GM23338 (cell line): ENCODE data around the gene ZIC2. TPM values are rescaled to one million over a fixed set of nuclear protein-coding genes. Genes with fewer than 3 reads are reported as not detected.
A peak's percentile ranks its signal among the peaks of the same experiment; 100 is the strongest.

Source experiments
- ATAC-seq: fragments of 200-7000 bp; cut with Tn5 transposase; 3 replicates; pipeline ENCODE4 v1.9.1; 2020
- DNase-seq: peaks from one replicate; pipeline ENCODE4 v3.0.0-alpha.2; 2015; ENCODE audit warnings: low spot score
- H2AFZ ChIP-seq: fragments of 200-600 bp; sonication (generic); 2 replicates; pipeline ENCODE4 v1.8.0; 2016; ENCODE audit warnings: antibody characterized with exemption, mild to moderate bottlenecking, moderate library complexity
- H3F3A ChIP-seq: fragments of 200-600 bp; sonication (generic); replicated peaks from 2 replicates; pipeline ENCODE4 v1.8.0; 2017; ENCODE audit warnings: antibody characterized with exemption, mixed run types, low read depth
- H3K27ac ChIP-seq: fragments of 200-600 bp; sonication (generic); 2 replicates; pipeline ENCODE4 v1.6.1; 2016; ENCODE audit warnings: low read depth
- H3K27me3 ChIP-seq: fragments of 200-600 bp; sonication (generic); 2 replicates; pipeline ENCODE4 v1.8.0; 2016; ENCODE audit warnings: mild to moderate bottlenecking, mixed run types, moderate library complexity; ENCODE audit not compliant: insufficient read depth
- H3K36me3 ChIP-seq: fragments of 200-600 bp; sonication (generic); 2 replicates; pipeline ENCODE4 v1.8.0; 2016; ENCODE audit warnings: mild to moderate bottlenecking; ENCODE audit not compliant: insufficient read depth
- H3K4me1 ChIP-seq: fragments of 200-600 bp; sonication (generic); 2 replicates; pipeline ENCODE4 v1.8.0; 2016; ENCODE audit warnings: mild to moderate bottlenecking, moderate library complexity; ENCODE audit not compliant: insufficient read depth
- H3K4me2 ChIP-seq: fragments of 200-600 bp; sonication (generic); 2 replicates; pipeline ENCODE4 v1.7.1; 2017; ENCODE audit warnings: mixed run types
- H3K4me3 ChIP-seq: fragments of 200-600 bp; sonication (generic); 2 replicates; pipeline ENCODE4 v1.6.1; 2016; ENCODE audit warnings: mixed run types
- H3K79me2 ChIP-seq: fragments of 200-600 bp; sonication (generic); replicated peaks from 2 replicates; pipeline ENCODE4 v1.8.0; 2017; ENCODE audit warnings: mild to moderate bottlenecking; ENCODE audit not compliant: insufficient read depth
- H3K9me2 ChIP-seq: fragments of 200-600 bp; sonication (generic); 2 replicates; pipeline ENCODE4 v1.8.0; 2017; ENCODE audit not compliant: insufficient read depth
- H4K20me1 ChIP-seq: fragments of 200-600 bp; sonication (generic); replicated peaks from 2 replicates; pipeline ENCODE4 v1.8.0; 2017; ENCODE audit warnings: mild to moderate bottlenecking; ENCODE audit not compliant: insufficient read depth
- H3K27ac Mint-ChIP-seq: 2 replicates; pipeline ENCODE4 v1.8.0; 2020; ENCODE audit warnings: inconsistent platforms, mild to moderate bottlenecking, moderate library complexity, mixed read lengths
- H3K27me3 Mint-ChIP-seq: 3 replicates; pipeline ENCODE4 v1.8.0; 2022; ENCODE audit warnings: low read depth, mild to moderate bottlenecking, moderate library complexity, mixed read lengths, inconsistent platforms; ENCODE audit not compliant: insufficient read depth, poor library complexity
- H3K36me3 Mint-ChIP-seq: 3 replicates; pipeline ENCODE4 v1.8.0; 2021; ENCODE audit warnings: low read depth, mild to moderate bottlenecking, inconsistent platforms, moderate library complexity, mixed read lengths
- H3K4me1 Mint-ChIP-seq: 3 replicates; pipeline ENCODE4 v1.8.0; 2020; ENCODE audit warnings: mild to moderate bottlenecking, inconsistent platforms, mixed read lengths
- H3K4me3 Mint-ChIP-seq: 3 replicates; pipeline ENCODE4 v1.8.0; 2021; ENCODE audit warnings: moderate library complexity, mild to moderate bottlenecking, inconsistent platforms, mixed read lengths
- H3K9me3 Mint-ChIP-seq: 3 replicates; pipeline ENCODE4 v1.8.0; 2020; ENCODE audit warnings: moderate library complexity, mild to moderate bottlenecking, inconsistent platforms, mixed read lengths
- CREB1 ChIP-seq: fragments of 250-450 bp; sonication (Bioruptor Pico); IDR thresholded peaks from 2 replicates; pipeline ENCODE4 v1.5.0; 2020; ENCODE audit warnings: low read depth, mild to moderate bottlenecking, moderate library complexity
- CTCF ChIP-seq, 2 experiments: fragments of 200-600 bp in 1 of 2; sonication (generic) in 1 of 2; conservative IDR thresholded peaks; 2 replicates each; pipeline versions ENCODE4 v1.5.1 to v1.6.1; 2016 to 2017; ENCODE audit warnings: antibody characterized with exemption in 2 of 2, low read depth in 2 of 2, mild to moderate bottlenecking in 2 of 2, moderate library complexity in 1 of 2
- ETS1 ChIP-seq: IDR thresholded peaks from 2 replicates; pipeline ENCODE4 v1.6.1; 2016; ENCODE audit warnings: antibody characterized with exemption
- EZH2 ChIP-seq: fragments of 200-600 bp; sonication (generic); IDR thresholded peaks from one replicate; pipeline ENCODE4 v1.8.0; 2017; ENCODE audit warnings: antibody characterized with exemption, mild to moderate bottlenecking, low read depth; ENCODE audit not compliant: unreplicated experiment
- EZH2phosphoT487 ChIP-seq: fragments of 200-600 bp; sonication (generic); IDR thresholded peaks from one replicate; pipeline ENCODE4 v1.8.1; 2018; ENCODE audit warnings: antibody characterized with exemption; ENCODE audit not compliant: unreplicated experiment
- JUNB ChIP-seq: IDR thresholded peaks from one replicate; pipeline ENCODE4 v1.6.1; 2016; ENCODE audit warnings: antibody characterized with exemption; ENCODE audit not compliant: unreplicated experiment
- POLR2AphosphoS5 ChIP-seq: IDR thresholded peaks from 2 replicates; pipeline ENCODE4 v1.6.1; 2016; ENCODE audit warnings: antibody characterized with exemption, low read depth
- STAT1 ChIP-seq: IDR thresholded peaks from one replicate; pipeline ENCODE4 v1.6.1; 2016; ENCODE audit warnings: antibody characterized with exemption; ENCODE audit not compliant: unreplicated experiment
- ZNF114 ChIP-seq: fragments of 250-450 bp; sonication (Bioruptor Pico); IDR thresholded peaks from 2 replicates; pipeline ENCODE4 v1.5.0; 2020; ENCODE audit warnings: mild to moderate bottlenecking, moderate library complexity
- ZNF331 ChIP-seq: fragments of 250-450 bp; sonication (Bioruptor Pico); IDR thresholded peaks from 2 replicates; pipeline ENCODE4 v1.5.0; 2020; ENCODE audit warnings: low read depth, mild to moderate bottlenecking, moderate library complexity
- polyA plus RNA-seq: library from polyadenylated mRNA; unstranded; fragments of >200 nt; fragmentation: Nextera tagmentation; extraction: Ambion mirVana; gene quantifications from 2 replicates; pipeline ENCODE4 v1.2.1, GENCODE V29; 2016
- total RNA-seq: library from RNA; depleted of rRNA; stranded (reverse); fragments of >200 nt; shearing (Covaris generic); gene quantifications from 2 replicates; pipeline ENCODE4 v1.2.3, GENCODE V29; 2014
- TF ChIP-seq, protein P1 (sequence below): IDR thresholded peaks from one replicate; pipeline ENCODE4 v1.6.1; 2018; ENCODE audit warnings: antibody characterized with exemption; ENCODE audit not compliant: unreplicated experiment

The ZIC2 gene
- total and polyA plus RNA-seq, 2 experiments from 2014 or later: 63.2 to 87.9 TPM

DNA sequence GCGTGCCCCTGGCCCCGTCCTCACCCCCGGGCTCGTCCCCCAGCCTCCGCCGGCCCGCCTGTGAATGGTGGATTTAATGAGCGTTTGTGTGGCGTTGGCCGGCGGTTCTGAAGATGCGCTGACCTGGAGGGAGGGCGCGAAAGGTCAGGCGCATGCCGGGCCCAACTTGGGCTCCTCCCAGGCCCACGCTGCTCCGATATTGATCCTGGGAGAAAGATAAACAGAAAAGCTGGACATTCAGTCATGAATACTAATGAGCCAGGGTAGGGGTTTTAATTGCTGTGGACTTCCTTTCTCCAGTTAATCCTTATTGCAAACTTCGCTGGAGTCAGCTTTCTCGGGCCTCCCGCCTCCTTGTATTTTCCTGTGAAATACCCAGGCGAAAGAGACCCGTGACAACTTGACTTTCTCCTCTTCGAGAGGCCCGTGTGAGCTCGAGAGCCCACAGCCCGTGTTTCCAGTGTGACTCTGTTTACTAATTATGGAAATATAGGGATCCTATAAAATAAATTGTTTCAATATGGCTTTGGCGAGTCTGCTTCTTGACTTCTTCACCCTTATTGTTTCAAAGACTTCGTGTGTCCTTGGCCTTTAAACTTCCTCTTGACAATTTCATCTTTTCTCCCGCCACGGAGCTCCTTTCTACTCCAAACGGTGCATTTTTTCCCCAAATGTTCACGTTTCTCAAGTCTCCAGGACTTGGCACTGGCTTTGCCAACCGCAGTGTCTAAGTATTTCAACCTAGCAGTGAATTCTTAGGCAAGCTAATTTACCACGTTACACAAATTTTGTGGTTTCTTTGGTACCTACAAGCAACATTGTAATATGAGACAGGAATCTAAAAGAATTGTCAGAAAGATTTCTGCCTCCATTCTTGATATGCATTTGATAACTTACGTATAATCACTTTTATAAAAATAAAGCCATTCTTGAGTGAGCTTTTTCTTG lies 10.5 kb downstream of the ZIC2 start (continued):
- no peak for TF ChIP-seq ETS1
- TF ChIP-seq, protein P1, sequence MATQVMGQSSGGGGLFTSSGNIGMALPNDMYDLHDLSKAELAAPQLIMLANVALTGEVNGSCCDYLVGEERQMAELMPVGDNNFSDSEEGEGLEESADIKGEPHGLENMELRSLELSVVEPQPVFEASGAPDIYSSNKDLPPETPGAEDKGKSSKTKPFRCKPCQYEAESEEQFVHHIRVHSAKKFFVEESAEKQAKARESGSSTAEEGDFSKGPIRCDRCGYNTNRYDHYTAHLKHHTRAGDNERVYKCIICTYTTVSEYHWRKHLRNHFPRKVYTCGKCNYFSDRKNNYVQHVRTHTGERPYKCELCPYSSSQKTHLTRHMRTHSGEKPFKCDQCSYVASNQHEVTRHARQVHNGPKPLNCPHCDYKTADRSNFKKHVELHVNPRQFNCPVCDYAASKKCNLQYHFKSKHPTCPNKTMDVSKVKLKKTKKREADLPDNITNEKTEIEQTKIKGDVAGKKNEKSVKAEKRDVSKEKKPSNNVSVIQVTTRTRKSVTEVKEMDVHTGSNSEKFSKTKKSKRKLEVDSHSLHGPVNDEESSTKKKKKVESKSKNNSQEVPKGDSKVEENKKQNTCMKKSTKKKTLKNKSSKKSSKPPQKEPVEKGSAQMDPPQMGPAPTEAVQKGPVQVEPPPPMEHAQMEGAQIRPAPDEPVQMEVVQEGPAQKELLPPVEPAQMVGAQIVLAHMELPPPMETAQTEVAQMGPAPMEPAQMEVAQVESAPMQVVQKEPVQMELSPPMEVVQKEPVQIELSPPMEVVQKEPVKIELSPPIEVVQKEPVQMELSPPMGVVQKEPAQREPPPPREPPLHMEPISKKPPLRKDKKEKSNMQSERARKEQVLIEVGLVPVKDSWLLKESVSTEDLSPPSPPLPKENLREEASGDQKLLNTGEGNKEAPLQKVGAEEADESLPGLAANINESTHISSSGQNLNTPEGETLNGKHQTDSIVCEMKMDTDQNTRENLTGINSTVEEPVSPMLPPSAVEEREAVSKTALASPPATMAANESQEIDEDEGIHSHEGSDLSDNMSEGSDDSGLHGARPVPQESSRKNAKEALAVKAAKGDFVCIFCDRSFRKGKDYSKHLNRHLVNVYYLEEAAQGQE: no peak

- no peaks in the 10 kb centered on the region for H4K20me1 ChIP-seq
- TF ChIP-seq EZH2phosphoT487 (no peak), JUNB (no peak), ETS1 (no peak), ZNF331 (CRISPR knock-in tag) (no peak), ZNF114 (no peak), POLR2AphosphoS5 (no peak), EZH2 (no peak), STAT1 (no peak), CREB1 (CRISPR knock-in tag) (no peak), CTCF (conservative IDR thresholded peaks at IDR 0.05; ENCODE audit: low read depth in 2 of 2) (no peak)
- TF ChIP-seq, protein P1: no peak
Observed at GRCh38 chr13:99992949-99993351, 11.4 kb downstream of the ZIC2 start.

More at GRCh38 chr13:99992949-99993351, 11.4 kb downstream of the ZIC2 start:
- peaks cover 92% of the 10 kb centered on the region for H3K27me3 ChIP-seq
- no peak overlapping the region for H3K27ac ChIP-seq
- Mint-ChIP-seq H3K9me3 (no peaks in the 10 kb centered on the region), H3K36me3 (no peaks in the 10 kb centered on the region), H3K27me3 (peaks cover 87% of the 10 kb centered on the region), H3K27ac (no peak overlapping the region), H3K4me1 (peaks cover 58% of the 10 kb centered on the region), H3K4me3 (peak overlapping the region; percentile 6; the same call in 2 of the 3 replicates)
- H2AFZ ChIP-seq: no peak overlapping the region
- ATAC-seq (no peak), DNase-seq (no peak)
- H3K4me2 ChIP-seq: peak overlapping the region; percentile 74
- H3K4me3 ChIP-seq: no peak overlapping the region
- peaks cover 21% of the 10 kb centered on the region for H3F3A ChIP-seq
- H3K79me2 ChIP-seq: no peaks in the 10 kb centered on the region
- H3K4me1 ChIP-seq: peaks cover 58% of the 10 kb centered on the region
- no peaks in the 10 kb centered on the region for H3K9me2 ChIP-seq
- H3K36me3 ChIP-seq: no peaks in the 10 kb centered on the region
